ENCODE data around the gene KIFBP. TPM values are rescaled to one million over a fixed set of nuclear protein-coding genes. Genes with fewer than 3 reads are reported as not detected.

Gene KIFBP
- total and polyA plus RNA-seq, 2 of the 13 experiments (the other 11 are each of a cell fraction or from before 2014, with no cell fraction given): 13.0 to 21.9 TPM

DNA sequence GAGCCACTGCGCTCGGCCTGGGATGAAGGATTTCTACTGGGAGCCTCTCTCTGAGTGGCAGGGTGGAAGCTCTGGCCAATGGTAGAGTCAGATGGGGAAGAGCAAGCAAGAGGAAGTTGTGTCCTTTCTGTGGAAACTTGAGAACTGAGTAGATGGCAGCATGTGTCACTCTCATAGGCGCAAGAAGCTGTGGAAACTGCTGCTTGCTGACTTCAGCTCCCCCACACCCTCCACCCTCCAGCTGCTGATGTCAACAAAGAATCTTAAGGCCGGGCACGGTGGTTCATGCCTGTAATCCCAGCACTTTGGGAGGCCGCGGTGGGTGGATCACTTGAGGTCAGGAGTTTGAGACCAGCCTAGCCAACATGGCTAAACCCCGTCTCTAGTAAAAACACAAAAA is 59.5 kb downstream of the KIFBP start (continued):
- TF ChIP-seq, protein P1, sequence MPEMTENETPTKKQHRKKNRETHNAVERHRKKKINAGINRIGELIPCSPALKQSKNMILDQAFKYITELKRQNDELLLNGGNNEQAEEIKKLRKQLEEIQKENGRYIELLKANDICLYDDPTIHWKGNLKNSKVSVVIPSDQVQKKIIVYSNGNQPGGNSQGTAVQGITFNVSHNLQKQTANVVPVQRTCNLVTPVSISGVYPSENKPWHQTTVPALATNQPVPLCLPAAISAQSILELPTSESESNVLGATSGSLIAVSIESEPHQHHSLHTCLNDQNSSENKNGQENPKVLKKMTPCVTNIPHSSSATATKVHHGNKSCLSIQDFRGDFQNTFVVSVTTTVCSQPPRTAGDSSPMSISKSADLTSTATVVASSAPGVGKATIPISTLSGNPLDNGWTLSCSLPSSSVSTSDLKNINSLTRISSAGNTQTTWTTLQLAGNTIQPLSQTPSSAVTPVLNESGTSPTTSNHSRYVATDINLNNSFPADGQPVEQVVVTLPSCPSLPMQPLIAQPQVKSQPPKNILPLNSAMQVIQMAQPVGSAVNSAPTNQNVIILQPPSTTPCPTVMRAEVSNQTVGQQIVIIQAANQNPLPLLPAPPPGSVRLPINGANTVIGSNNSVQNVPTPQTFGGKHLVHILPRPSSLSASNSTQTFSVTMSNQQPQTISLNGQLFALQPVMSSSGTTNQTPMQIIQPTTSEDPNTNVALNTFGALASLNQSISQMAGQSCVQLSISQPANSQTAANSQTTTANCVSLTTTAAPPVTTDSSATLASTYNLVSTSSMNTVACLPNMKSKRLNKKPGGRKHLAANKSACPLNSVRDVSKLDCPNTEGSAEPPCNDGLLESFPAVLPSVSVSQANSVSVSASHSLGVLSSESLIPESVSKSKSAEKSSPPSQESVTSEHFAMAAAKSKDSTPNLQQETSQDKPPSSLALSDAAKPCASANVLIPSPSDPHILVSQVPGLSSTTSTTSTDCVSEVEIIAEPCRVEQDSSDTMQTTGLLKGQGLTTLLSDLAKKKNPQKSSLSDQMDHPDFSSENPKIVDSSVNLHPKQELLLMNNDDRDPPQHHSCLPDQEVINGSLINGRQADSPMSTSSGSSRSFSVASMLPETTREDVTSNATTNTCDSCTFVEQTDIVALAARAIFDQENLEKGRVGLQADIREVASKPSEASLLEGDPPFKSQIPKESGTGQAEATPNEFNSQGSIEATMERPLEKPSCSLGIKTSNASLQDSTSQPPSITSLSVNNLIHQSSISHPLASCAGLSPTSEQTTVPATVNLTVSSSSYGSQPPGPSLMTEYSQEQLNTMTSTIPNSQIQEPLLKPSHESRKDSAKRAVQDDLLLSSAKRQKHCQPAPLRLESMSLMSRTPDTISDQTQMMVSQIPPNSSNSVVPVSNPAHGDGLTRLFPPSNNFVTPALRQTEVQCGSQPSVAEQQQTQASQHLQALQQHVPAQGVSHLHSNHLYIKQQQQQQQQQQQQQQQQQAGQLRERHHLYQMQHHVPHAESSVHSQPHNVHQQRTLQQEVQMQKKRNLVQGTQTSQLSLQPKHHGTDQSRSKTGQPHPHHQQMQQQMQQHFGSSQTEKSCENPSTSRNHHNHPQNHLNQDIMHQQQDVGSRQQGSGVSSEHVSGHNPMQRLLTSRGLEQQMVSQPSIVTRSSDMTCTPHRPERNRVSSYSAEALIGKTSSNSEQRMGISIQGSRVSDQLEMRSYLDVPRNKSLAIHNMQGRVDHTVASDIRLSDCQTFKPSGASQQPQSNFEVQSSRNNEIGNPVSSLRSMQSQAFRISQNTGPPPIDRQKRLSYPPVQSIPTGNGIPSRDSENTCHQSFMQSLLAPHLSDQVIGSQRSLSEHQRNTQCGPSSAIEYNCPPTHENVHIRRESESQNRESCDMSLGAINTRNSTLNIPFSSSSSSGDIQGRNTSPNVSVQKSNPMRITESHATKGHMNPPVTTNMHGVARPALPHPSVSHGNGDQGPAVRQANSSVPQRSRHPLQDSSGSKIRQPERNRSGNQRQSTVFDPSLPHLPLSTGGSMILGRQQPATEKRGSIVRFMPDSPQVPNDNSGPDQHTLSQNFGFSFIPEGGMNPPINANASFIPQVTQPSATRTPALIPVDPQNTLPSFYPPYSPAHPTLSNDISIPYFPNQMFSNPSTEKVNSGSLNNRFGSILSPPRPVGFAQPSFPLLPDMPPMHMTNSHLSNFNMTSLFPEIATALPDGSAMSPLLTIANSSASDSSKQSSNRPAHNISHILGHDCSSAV (CRISPR knock-in tag; IDR thresholded peaks at IDR 0.05; ENCODE audit: borderline replicate concordance): no peak
- no peak for TF ChIP-seq FOXM1 (CRISPR knock-in tag; IDR thresholded peaks at IDR 0.05)
- TF ChIP-seq, protein P2, sequence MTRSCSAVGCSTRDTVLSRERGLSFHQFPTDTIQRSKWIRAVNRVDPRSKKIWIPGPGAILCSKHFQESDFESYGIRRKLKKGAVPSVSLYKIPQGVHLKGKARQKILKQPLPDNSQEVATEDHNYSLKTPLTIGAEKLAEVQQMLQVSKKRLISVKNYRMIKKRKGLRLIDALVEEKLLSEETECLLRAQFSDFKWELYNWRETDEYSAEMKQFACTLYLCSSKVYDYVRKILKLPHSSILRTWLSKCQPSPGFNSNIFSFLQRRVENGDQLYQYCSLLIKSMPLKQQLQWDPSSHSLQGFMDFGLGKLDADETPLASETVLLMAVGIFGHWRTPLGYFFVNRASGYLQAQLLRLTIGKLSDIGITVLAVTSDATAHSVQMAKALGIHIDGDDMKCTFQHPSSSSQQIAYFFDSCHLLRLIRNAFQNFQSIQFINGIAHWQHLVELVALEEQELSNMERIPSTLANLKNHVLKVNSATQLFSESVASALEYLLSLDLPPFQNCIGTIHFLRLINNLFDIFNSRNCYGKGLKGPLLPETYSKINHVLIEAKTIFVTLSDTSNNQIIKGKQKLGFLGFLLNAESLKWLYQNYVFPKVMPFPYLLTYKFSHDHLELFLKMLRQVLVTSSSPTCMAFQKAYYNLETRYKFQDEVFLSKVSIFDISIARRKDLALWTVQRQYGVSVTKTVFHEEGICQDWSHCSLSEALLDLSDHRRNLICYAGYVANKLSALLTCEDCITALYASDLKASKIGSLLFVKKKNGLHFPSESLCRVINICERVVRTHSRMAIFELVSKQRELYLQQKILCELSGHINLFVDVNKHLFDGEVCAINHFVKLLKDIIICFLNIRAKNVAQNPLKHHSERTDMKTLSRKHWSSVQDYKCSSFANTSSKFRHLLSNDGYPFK (CRISPR knock-in tag; IDR thresholded peaks at IDR 0.05; ENCODE audit: borderline replicate concordance): no peak
